Activated naive CD8-positive, alpha-beta T cell (primary cell): Measurements from ENCODE around the gene FBXW11.
"Not testable (repeated sequence)": the region's sequence is repeated elsewhere in the genome, so short reads cannot be mapped to it uniquely, and the experiment has no call there.

ENCODE experiments used
- H3K27ac Mint-ChIP-seq: one replicate; pipeline ENCODE4 v1.8.0; 2021; ENCODE audit warnings: mixed read lengths
- H3K27me3 Mint-ChIP-seq: one replicate; pipeline ENCODE4 v1.8.0; 2021; ENCODE audit warnings: mixed read lengths
- H3K36me3 Mint-ChIP-seq: one replicate; pipeline ENCODE4 v1.8.0; 2021; ENCODE audit warnings: mixed read lengths
- H3K4me1 Mint-ChIP-seq: one replicate; pipeline ENCODE4 v1.8.0; 2021; ENCODE audit warnings: low read depth, mixed read lengths
- H3K4me3 Mint-ChIP-seq: one replicate; pipeline ENCODE4 v1.8.0; 2021; ENCODE audit warnings: mild to moderate bottlenecking, mixed read lengths
- H3K9me3 Mint-ChIP-seq: one replicate; pipeline ENCODE4 v1.8.0; 2021; ENCODE audit warnings: low read depth, mixed read lengths

FBXW11 gene

DNA sequence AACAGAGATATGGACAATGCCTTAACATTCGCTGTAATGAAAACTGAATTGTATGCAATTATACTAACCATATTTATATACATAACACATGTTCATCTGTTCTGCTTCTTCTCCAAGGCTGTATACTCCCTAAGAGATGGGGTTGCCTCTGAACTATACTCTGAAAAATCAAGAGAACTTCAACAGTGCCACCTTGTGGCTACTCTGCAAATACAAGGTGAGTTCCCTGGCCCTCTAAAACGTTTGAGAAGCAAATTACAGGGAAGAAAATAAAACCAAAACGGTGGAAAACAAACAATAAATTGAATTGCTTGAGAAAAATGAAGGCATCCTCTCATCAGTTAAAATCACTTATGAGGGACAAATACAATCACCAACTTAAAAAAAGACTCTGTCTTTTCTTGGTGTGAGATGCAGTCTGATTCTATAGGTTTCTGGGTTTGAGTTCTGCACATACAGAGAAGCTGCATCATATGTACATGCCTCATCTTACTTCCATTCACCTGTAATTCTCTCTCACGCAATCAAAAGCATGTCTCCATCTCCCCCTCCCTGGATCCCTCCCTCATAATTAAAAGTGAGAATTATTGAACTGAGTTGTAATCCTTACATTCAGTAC lies 98.6 kb downstream of the FBXW11 start:
- H3K4me1 Mint-ChIP-seq, result peaks cover 57% of the 10 kb centered on the region
- peak overlapping the region; percentile 5 for H3K4me3 Mint-ChIP-seq

DNA sequence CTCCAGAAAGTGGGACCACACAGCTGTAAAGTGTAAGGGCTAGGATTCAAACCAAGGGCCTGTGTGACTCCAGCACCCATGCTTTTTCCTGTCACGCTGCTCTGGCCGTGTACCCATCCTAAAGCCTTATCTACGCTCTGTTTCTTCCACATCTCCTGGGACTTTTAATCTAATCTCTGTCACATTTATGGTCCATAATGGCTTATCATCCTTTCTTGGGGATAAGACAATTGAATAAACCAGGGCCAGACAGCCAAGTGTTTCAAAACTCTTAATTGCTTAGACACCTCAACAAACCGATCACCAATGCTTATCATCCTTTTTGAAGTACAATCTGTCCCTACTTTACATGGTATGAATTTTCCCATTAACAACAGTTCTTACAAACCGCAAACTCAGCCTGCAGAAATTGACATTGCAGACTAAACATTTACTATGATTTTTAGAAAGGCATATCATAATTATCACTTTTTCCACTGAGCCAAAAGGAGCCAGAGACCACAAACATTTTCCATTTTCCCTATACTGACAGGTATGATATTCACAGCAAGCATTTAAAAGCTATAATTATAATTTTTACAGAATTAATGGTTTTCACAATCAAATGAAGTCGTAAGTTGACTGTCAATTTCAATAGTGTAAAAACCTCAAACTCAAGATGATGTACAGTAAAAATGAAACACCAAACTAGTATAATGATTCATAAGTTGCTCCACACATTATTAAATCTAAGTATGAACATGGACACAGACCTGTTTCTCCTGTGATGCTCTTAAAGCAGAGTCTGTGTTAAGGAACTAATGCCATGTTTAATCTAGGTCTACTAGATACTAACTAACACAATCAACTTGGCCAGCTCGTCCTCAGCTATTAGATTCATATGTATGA lies 99.5 kb downstream of the FBXW11 start:
- Mint-ChIP-seq H3K4me3 (peak overlapping the region; percentile 79), H3K27ac (peak overlapping the region; percentile 95), H3K4me1 (peaks cover 54% of the 10 kb centered on the region), H3K27me3 (no peaks in the 10 kb centered on the region), H3K36me3 (peaks cover 9% of the 10 kb centered on the region), H3K9me3 (no peaks in the 10 kb centered on the region)

More for the DNA sequence above, 98.6 kb downstream of the FBXW11 start:
- Mint-ChIP-seq H3K27me3 (no peaks in the 10 kb centered on the region), H3K27ac (peak overlapping the region; percentile 95), H3K36me3 (peaks cover 5% of the 10 kb centered on the region), H3K9me3 (no peaks in the 10 kb centered on the region)

DNA sequence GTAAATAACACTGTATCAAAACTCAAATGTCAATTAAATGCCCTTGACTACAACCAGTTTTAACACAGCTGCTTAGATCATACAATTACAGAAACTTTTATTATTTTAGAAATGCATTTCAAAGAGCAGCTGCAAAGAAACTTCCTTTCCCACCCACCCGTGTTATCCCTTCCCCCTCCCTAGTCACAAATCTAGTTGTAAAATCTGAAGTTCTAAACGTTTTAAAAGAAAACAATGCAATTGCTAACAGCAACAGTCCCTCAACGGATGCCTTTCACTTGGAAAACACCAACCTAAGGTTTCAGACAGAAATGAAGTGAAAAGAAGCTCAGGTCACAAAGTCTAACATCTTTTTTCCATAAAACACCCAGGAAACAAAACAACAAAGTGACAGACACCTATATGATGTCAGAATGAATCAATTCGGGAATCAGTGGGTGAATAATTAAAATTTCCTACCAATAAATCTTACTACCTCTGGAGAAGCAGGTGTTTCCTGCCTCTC lies 100.3 kb downstream of the FBXW11 start:
- peaks cover 48% of the 10 kb centered on the region for H3K4me1 Mint-ChIP-seq
- H3K27ac Mint-ChIP-seq, result peak overlapping the region; percentile 95
- H3K36me3 Mint-ChIP-seq, result peaks cover 9% of the 10 kb centered on the region
- H3K27me3 Mint-ChIP-seq, result no peaks in the 10 kb centered on the region
- no peaks in the 10 kb centered on the region for H3K9me3 Mint-ChIP-seq
- peak overlapping the region; percentile 79 for H3K4me3 Mint-ChIP-seq

DNA sequence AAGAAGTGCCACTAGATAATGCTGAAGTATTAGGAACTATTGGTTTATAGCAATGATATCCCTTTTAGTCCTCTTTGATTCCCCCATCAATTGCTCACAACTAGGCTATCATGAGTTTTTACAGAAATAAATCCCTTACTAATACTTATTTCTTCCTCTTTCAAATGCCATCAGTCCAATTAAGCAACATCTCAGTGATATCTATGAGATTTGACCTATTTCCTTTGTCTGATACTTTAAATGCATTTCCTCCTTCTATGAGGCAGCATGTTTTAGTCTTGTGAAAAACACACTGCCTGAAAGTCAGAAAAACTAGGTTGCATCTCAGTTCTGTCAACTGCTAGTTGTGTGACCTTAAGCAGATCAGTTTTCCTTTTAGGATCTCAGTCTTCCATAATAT lies 101.6 kb downstream of the FBXW11 start:
- H3K4me1 Mint-ChIP-seq, result peaks cover 54% of the 10 kb centered on the region
- peaks cover 9% of the 10 kb centered on the region for H3K36me3 Mint-ChIP-seq
- H3K27ac Mint-ChIP-seq, result peak overlapping the region; percentile 78
- H3K4me3 Mint-ChIP-seq, result no peak overlapping the region
- no peaks in the 10 kb centered on the region for H3K9me3 Mint-ChIP-seq
- H3K27me3 Mint-ChIP-seq, result no peaks in the 10 kb centered on the region

DNA sequence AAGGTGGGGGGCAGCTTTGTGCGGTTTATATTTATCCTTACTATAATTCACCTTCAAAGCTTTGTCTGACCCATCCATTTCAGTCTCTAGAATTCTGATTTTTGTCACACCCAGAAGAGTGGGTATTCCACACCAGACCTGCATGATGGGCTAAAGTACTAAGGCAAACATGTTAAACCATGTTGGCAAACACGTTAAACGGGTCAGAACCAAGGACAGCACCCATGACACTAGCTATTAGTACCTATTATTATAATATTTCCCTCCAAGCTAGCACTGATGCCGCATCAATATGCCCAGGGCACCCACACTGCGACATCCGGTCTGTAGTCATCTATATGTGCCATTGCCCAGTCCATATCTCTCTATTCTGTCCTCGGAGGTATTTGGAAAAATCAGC lies 104.7 kb downstream of the FBXW11 start:
- H3K27ac Mint-ChIP-seq, result no peak overlapping the region

DNA sequence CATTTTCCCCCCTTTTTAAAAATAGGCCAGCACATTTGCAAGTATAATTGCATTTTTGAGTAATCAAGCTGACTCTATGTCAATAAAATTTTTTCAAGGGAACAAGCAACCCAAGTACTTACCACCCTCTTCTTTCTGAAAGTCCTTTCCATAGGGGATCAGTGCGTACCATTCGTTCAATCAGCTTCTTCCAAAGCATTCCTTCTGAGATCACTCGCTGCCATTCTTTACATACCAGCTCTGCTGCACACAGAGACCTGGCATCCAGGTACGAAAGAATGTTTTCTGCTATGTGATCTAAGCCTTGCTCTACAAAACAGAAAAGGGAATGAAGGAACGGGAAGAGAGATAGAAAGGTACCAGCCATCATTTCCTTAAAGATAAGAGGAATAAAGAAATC lies 106.6 kb downstream of the FBXW11 start:
- no peak overlapping the region for H3K27ac Mint-ChIP-seq
- H3K4me3 Mint-ChIP-seq, result no peak overlapping the region
- no peaks in the 10 kb centered on the region for H3K27me3 Mint-ChIP-seq
- peaks cover 55% of the 10 kb centered on the region for H3K4me1 Mint-ChIP-seq
- peaks cover 23% of the 10 kb centered on the region for H3K36me3 Mint-ChIP-seq
- H3K9me3 Mint-ChIP-seq, result no peaks in the 10 kb centered on the region

More for the DNA sequence above, 104.7 kb downstream of the FBXW11 start:
- H3K9me3 Mint-ChIP-seq, result no peaks in the 10 kb centered on the region
- H3K4me1 Mint-ChIP-seq, result peaks cover 61% of the 10 kb centered on the region
- no peaks in the 10 kb centered on the region for H3K27me3 Mint-ChIP-seq
- peaks cover 18% of the 10 kb centered on the region for H3K36me3 Mint-ChIP-seq
- H3K4me3 Mint-ChIP-seq, result no peak overlapping the region

DNA sequence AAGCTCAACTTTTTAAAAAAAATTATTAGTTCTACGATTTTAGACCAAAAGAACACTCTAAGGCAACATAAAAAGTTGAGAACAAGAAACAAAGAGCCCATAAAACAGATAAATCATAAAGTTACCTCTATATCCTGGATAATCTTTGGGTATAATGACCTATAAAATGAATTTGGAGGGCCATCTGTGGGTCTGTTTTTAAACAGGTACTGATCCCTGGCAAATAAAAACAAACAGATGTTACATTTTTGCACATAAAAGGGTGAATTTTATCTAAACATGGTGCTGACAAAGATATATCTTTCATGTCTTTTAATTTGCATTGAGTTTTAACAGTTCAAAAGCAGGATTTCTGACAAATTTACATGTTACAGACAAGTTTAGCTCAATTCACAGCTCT lies 107.6 kb downstream of the FBXW11 start:
- Mint-ChIP-seq H3K27me3 (no peaks in the 10 kb centered on the region), H3K36me3 (peaks cover 23% of the 10 kb centered on the region), H3K4me3 (no peak overlapping the region), H3K27ac (no peak overlapping the region), H3K9me3 (no peaks in the 10 kb centered on the region), H3K4me1 (peaks cover 54% of the 10 kb centered on the region)

DNA sequence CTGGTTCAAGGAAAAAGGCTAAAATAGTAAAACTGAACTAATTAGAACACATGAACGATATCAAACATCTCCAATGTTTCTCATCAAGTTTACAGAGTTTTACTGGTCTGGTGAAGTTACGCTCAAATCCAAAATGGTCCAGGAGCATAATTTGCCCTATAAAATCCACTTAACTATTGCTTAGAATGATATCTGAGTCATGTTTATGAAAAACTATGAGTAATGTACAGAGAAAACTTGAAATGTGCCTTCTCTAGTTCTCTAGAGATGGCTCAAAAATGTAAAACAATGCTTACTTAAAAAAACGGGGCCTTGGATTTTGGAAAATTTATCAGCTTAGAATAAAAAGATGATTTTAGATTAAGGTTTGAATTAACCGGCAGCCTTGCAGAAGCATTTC lies 108.1 kb downstream of the FBXW11 start:
- Mint-ChIP-seq H3K4me1 (peaks cover 51% of the 10 kb centered on the region), H3K9me3 (no peaks in the 10 kb centered on the region), H3K27ac (no peak overlapping the region), H3K27me3 (no peaks in the 10 kb centered on the region), H3K4me3 (no peak overlapping the region), H3K36me3 (peaks cover 22% of the 10 kb centered on the region)

DNA sequence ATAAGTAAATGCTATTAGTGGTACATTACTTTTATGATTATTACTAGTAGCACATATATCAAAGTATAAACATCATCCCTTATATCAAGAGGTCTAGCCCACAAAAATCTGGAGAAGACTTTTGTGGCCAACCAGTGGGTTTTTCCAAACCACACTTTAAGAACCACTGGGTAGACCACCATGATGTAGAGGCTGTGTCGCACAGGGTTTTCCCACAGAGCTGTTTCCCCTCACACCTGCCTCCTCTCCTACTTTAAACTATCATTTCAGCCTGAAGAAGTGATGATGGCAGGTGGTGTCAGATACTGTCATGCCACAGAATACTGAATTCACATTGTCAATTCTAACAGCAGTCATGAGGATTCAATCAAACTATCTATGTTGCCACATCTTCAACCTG lies 109.2 kb downstream of the FBXW11 start:
- Mint-ChIP-seq H3K27me3 (no peaks in the 10 kb centered on the region), H3K4me3 (no peak overlapping the region), H3K4me1 (peaks cover 45% of the 10 kb centered on the region), H3K9me3 (no peaks in the 10 kb centered on the region), H3K27ac (no peak overlapping the region), H3K36me3 (peaks cover 17% of the 10 kb centered on the region)

DNA sequence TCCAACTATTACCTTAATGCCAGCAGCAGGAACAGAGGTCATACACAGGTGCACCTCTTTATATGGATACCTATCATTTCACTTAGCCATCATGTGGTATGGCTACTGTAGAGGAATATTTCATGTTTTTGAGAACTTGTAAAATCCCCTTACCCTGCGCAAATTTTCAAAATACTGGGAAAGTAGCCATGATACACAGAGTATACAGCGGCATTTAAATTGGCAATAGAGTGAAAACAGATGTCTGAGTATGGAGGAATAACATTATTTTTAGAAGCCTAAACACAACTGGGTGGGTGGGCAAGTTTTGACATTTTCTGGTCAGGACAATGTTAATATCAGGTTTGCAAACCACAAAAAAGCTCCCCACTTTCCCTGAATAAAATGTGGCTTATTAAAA lies 111.4 kb downstream of the FBXW11 start:
- peaks cover 19% of the 10 kb centered on the region for H3K36me3 Mint-ChIP-seq

DNA sequence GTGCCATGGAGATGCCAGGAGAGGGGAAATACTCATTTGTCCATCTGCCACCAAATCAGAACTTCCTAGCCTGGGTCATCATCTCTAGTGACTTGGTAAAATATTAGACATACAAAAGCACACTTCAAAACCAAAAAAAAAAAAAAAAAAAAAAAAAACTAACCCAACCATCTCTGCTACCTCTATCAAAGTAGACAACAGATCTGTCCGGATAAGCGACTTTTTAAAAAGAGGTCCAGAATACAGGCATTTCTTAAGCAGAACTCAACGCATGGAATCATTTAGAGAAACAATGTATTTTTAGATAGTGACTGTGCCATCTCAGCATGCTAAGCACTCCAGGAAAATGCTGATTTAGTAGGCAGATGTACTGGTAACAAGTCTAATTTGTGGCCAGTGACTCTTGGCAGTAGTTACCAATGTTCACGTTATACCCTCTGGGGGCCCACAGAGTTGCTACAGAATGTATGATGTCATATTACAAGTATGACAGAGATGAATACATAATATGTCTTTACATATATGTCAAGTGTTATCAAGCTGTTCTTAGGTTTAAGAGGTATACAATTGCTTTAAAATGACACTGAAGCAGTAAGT lies 113.0 kb downstream of the FBXW11 start:
- peaks cover 30% of the 10 kb centered on the region for H3K4me1 Mint-ChIP-seq
- H3K9me3 Mint-ChIP-seq, result no peaks in the 10 kb centered on the region
- peaks cover 22% of the 10 kb centered on the region for H3K36me3 Mint-ChIP-seq
- no peak overlapping the region for H3K27ac Mint-ChIP-seq
- no peak overlapping the region for H3K4me3 Mint-ChIP-seq
- no peaks in the 10 kb centered on the region for H3K27me3 Mint-ChIP-seq

More for the DNA sequence above, 111.4 kb downstream of the FBXW11 start:
- Mint-ChIP-seq H3K27me3 (no peaks in the 10 kb centered on the region), H3K27ac (no peak overlapping the region), H3K4me3 (no peak overlapping the region), H3K9me3 (no peaks in the 10 kb centered on the region), H3K4me1 (peaks cover 40% of the 10 kb centered on the region)

DNA sequence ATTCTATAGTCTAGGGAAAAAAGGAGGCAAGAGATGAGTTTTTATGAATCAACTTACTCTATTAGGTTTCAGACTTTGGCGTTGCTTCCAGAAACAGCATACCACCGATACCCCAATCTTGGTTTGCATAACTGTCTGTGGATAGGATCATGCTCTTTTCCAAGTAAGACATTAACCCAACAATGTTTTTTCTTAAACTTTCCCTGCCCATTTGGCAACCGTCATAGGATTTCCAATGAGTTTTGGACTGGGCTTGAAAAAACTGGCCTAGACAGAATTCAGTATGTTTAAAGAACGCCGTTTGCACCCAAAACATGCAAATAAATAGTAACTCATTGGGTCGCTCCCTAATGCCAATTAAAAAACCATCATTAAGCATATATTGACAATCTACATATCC lies 114.8 kb downstream of the FBXW11 start:
- Mint-ChIP-seq H3K4me3 (no peak overlapping the region), H3K4me1 (peaks cover 14% of the 10 kb centered on the region), H3K36me3 (peaks cover 23% of the 10 kb centered on the region), H3K27ac (no peak overlapping the region), H3K27me3 (no peaks in the 10 kb centered on the region), H3K9me3 (no peaks in the 10 kb centered on the region)

DNA sequence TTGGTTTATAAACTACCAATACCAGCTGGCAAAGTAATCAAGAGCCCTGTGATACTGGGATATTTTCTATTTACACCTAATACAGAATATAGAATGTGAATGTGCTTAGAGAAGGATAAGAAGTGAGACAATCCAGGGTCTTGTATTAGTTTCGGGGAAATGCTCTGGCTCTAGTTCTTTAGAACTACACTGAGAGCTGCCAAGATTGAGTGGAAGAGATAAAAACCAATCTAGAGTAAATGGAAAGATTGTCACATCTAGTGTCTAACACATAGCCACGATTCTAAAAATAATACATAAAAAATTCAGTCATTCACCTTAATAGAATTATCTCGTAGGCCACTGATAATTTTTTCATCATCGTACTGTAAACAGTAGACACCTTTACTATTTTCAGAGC lies 115.3 kb downstream of the FBXW11 start:
- Mint-ChIP-seq H3K9me3 (no peaks in the 10 kb centered on the region), H3K36me3 (peaks cover 19% of the 10 kb centered on the region), H3K27ac (no peak overlapping the region), H3K27me3 (no peaks in the 10 kb centered on the region), H3K4me1 (peaks cover 10% of the 10 kb centered on the region), H3K4me3 (no peak overlapping the region)

DNA sequence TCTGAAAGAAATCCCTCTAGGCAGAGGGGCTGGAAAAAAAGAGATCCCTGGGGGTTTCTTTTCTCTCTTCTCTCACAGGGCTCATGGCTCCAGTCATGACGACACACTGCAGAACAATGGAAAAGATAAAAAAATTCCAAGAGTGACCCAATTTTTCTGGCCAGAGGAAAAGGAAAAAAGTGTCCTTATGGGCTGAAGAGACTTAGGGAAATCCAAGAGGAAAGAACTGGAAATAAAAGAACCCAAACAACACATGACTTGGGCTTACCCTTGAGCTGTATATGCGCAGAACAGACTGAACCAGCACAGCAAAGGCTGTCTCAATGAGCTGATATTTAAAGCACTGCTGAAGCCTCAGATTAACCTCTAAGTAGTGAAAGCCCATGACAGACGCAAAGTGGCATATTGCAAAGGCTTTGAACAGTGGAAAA lies 118.4 kb downstream of the FBXW11 start:
- no peaks in the 10 kb centered on the region for H3K27me3 Mint-ChIP-seq
- no peak overlapping the region for H3K4me3 Mint-ChIP-seq
- peaks cover 5% of the 10 kb centered on the region for H3K4me1 Mint-ChIP-seq
- H3K9me3 Mint-ChIP-seq, result no peaks in the 10 kb centered on the region
- H3K27ac Mint-ChIP-seq, result no peak overlapping the region
- H3K36me3 Mint-ChIP-seq, result peaks cover 33% of the 10 kb centered on the region

DNA sequence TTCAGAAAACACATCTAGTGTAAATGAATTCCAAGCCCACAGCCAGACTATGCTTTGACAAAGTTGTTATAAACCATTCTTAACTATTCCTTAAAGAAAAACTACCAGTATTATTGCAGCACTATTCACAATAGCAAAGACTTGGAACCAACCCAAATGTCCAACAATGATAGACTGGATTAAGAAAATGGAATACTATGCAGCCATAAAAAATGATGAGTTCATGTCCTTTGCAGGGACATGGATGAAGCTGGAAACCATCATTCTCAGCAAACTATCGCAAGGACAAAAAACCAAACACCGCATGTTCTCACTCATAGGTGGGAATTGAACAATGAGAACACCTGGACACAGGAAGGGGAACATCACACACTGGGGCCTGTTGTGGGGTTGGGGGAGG lies 120.4 kb downstream of the FBXW11 start:
- not testable (repeated sequence) for H3K27me3 Mint-ChIP-seq, H3K4me3 Mint-ChIP-seq, H3K9me3 Mint-ChIP-seq, H3K27ac Mint-ChIP-seq
- H3K4me1 Mint-ChIP-seq, result peaks cover 15% of the 10 kb centered on the region
- H3K36me3 Mint-ChIP-seq, result peaks cover 33% of the 10 kb centered on the region
